HG03571 (cell line): Measurements from ENCODE around the gene XRCC5.
"Not testable (repeated sequence)": the region's sequence is repeated elsewhere in the genome, so short reads cannot be mapped to it uniquely, and the experiment has no call there.

Experiments
- ATAC-seq: cut with Tn5 transposase; IDR thresholded peaks from one replicate; pipeline ENCODE4 v1.9.1; 2021; ENCODE audit not compliant: unreplicated experiment

Gene XRCC5

GRCh38 chr2:216108967-216109921 lies at the start of gene XRCC5:
XRCC5 (plus strand) TSS chr2:216109348; CDS start chr2:216109437, 89 bp downstream.
- peak; percentile 49 for ATAC-seq

GRCh38 chr2:216064014-216064630 lies 45.0 kb upstream of the XRCC5 start:
- ATAC-seq = no peak

GRCh38 chr2:216064665-216065064 lies 44.5 kb upstream of the XRCC5 start:
- no peak for ATAC-seq

GRCh38 chr2:216066230-216066629 lies 42.9 kb upstream of the XRCC5 start:
- ATAC-seq = no peak

GRCh38 chr2:216069028-216069427 lies 40.1 kb upstream of the XRCC5 start:
- no peak for ATAC-seq

- ATAC-seq = no peak
Observed at GRCh38 chr2:216070195-216070594, 39.0 kb upstream of the XRCC5 start.

GRCh38 chr2:216071111-216071851 lies 37.9 kb upstream of the XRCC5 start:
- no peak for ATAC-seq

GRCh38 chr2:216072473-216072872 lies 36.7 kb upstream of the XRCC5 start:
- no peak for ATAC-seq

GRCh38 chr2:216073773-216074172 lies 35.4 kb upstream of the XRCC5 start:
- ATAC-seq = no peak

- no peak for ATAC-seq
Observed at GRCh38 chr2:216074380-216074779, 34.8 kb upstream of the XRCC5 start.

GRCh38 chr2:216074794-216075193 lies 34.4 kb upstream of the XRCC5 start:
- ATAC-seq = no peak

GRCh38 chr2:216075510-216076485 lies 33.4 kb upstream of the XRCC5 start:
- no peak for ATAC-seq

- ATAC-seq = no peak
Observed at GRCh38 chr2:216078776-216079175, 30.4 kb upstream of the XRCC5 start.

GRCh38 chr2:216080048-216080447 lies 29.1 kb upstream of the XRCC5 start:
- not testable (repeated sequence) for ATAC-seq

GRCh38 chr2:216081012-216081411 lies 28.1 kb upstream of the XRCC5 start:
- ATAC-seq = no peak

GRCh38 chr2:216081487-216082116 lies 27.5 kb upstream of the XRCC5 start, which contains the start of the genes PECR and TMEM169:
PECR (minus strand) TSS chr2:216081809; CDS start chr2:216081741, 68 bp downstream.
TMEM169 (plus strand) TSS chr2:216081919; CDS start chr2:216095964, 14,045 bp downstream.
- peak; percentile 96 for ATAC-seq

- ATAC-seq = peak; percentile 7
Observed at GRCh38 chr2:216082117-216082711, 26.9 kb upstream of the XRCC5 start.

GRCh38 chr2:216082805-216083204 lies 26.3 kb upstream of the XRCC5 start:
- ATAC-seq = no peak
